ENCODE data around the gene LY86.

Gene LY86

GRCh38 chr6:6570929-6571671, 17.4 kb upstream of the LY86 start:
- no peak for DNase-seq

GRCh38 chr6:6575143-6575542, 13.4 kb upstream of the LY86 start:
- no peak for DNase-seq

DNA sequence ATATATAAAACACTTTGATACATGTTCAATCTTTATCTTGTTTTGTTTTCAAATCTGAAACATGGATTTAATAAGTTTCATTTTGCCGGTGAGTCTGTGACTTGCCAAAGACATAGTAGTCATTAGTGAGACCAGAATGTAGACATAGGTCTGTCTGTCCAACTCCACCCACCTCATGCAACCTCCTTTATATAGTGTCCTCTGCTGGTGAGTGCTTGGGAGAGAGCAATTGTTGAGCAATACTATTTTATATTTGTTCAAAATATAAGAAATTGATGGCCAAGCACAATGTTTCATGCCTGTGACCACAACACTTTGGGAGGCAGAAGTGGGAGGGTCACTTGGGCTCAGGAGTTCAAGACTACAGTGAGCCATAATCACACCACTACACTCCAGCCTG, 10.8 kb upstream of the LY86 start:
- peak; percentile 45 to 54 for DNase-seq

- DNase-seq: no peak
Measured at GRCh38 chr6:6579281-6579680, 9.2 kb upstream of the LY86 start.

DNA sequence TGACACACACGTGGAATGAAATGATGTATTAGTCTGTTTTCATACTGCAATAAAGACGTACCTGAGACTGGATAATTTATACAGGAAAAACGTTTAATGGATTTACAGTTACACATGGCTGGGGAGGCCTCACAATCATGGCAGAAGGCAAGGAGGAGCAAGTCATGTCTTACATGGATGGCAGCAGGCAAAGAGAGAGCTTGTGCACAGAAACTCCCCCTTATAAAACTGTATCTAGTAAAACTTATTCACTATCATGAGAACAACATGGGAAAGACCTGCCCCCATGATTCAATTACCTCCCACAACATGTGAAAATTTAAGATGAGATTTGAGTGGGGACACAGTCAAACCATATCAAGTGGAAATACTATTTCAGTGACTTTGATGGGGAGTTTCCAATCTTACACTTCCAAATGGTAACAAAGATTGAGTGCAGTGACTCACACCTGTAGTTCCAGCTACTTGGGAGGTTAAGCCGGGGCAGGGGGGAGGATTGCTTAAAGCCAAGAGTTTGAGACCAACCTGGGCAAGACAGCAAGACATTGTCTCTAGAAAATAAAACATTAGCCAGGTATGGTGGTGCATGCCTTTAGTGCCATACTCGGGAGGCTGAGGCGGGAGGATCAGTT, 8.2 kb upstream of the LY86 start:
- no peak for DNase-seq

DNA sequence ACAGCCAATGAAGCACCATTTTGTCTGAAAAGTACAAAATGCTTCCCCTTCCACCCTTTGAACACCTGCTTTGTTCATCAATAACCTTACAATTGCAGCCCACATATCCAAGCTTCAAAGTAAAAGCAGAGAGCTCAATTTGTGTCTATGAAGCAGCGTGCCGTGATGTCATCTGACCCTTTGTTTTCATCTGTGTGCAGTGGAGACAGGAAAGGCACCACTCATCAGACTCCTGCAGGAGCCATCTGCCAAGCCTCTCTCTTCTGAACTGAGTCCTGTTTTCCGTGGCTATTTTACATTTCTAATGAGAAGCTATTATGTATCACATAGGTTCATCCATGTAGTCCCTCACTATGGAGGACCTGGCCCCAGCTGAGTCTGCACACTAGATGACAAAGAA, 7.5 kb upstream of the LY86 start:
- no peak for DNase-seq

GRCh38 chr6:6582131-6582530, 6.4 kb upstream of the LY86 start:
- DNase-seq: no peak

DNA sequence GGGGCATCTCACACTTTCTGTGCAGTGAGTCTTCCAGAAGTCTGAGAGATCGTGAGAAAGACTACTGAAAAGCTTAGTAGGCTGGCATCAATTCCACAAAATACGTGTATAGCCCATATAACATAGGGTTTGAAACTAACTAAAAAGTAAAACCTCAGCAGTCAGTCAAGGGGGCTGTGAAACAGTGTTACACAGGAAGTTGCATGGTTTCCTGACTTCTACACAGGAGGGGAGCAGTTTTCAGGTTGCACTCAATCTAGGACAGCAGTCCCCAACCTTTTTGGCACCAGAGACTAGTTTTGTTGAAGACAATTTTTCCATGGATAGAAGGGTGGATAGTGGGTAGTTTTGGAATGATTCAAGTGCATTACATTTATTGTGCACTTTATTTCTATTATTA, 4.7 kb upstream of the LY86 start:
- no peak for DNase-seq

GRCh38 chr6:6584310-6585002, 4.1 kb upstream of the LY86 start:
- DNase-seq: no peak

DNA sequence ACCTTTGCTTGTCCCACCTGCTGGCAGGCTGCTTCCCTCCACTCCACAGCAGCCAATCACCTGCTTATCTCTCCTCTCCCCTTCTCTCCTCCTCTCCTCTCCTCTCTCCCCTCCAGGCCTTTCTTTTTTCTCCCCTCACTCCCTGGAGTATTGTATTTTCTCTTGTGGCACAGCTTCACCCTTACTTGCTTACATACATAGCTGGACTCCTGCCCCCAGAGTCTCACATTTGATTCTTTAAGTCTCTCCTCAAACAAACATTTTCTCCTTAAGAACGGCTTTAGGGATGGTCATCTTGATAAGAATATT, 3.6 kb upstream of the LY86 start:
- no peak for DNase-seq

DNA sequence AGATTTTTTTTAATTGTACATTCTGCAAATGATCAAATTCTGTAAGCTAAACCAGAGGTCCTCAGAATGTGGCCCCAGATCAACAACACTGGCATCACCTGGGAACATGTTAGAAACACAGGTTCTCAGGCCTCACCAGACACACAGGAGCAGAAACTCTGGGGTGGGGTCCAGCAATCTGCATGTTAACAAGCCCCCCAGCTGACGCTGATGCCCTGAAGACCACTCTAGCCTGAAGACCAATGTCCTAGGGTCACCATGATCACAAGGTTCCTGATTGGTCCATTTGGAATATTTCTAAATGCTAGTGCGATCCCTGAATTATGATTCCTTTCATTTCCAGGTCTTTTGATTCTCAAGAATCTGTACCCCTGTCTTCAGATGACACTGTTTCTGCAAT, 2.4 kb upstream of the LY86 start:
- DNase-seq: no peak

- DNase-seq: peak in 1 of 2 donors; percentile 65
Measured at GRCh38 chr6:6586671-6587526, 1.6 kb upstream of the LY86 start.

- no peak for DNase-seq
Measured at GRCh38 chr6:6587696-6588063, 840 bp upstream of the LY86 start.

DNA sequence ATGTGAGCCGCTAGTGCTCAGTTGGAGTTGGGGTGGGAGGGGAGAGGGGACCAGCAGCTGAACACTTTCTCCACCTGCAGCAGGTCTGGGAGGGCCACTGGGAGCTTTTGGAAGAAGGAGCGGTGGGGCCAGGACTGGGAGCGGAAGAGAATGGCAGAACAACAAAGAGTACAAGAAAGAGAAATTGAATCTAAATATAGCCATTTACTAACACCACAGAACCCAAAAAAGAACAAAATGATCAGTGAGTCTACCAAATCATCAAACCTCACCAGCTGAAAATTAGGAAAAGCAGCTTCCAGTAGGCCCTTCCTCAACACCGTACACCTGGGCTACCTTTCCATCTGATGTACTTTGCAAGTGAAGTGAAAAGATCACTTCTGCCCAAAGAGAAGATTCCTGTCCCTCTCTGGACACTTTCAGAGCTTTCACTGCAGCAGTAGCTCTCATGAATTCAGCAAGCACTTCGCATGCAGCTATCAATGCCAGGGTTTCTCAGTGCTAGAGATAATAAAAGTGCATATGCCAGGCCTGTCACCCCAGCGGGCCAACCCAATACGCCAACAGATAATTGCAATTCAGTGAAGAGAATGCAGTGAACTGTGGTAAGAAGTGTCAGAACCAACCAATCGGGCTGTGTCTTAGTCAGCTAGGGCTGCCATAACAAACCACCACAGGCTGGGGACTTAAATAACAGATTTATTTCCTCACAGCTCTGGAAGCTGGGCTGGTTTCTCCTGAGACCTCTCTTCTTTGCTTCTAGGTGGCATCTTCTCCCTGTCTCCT, 597 bp downstream of the LY86 start:
- no peak for DNase-seq

DNA sequence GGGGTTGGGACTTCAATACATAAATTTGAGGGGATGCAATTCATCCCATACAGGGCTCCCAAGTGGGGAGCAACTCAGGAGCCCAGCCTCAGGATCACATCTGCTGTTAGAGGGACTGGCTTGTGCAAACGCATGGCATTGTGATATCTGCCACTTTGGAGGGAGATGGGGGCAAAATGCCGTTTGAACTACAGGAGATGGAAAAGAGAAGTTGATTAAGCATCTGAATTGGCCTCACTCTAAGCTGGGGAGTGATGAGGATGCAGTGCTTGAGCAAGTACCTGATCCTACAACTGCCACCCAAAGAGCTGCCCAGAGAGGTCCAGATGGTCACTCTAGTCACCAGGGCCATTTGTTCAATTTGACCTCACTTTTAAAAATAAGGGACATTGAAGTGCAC, 2.0 kb downstream of the LY86 start:
- no peak for DNase-seq

DNA sequence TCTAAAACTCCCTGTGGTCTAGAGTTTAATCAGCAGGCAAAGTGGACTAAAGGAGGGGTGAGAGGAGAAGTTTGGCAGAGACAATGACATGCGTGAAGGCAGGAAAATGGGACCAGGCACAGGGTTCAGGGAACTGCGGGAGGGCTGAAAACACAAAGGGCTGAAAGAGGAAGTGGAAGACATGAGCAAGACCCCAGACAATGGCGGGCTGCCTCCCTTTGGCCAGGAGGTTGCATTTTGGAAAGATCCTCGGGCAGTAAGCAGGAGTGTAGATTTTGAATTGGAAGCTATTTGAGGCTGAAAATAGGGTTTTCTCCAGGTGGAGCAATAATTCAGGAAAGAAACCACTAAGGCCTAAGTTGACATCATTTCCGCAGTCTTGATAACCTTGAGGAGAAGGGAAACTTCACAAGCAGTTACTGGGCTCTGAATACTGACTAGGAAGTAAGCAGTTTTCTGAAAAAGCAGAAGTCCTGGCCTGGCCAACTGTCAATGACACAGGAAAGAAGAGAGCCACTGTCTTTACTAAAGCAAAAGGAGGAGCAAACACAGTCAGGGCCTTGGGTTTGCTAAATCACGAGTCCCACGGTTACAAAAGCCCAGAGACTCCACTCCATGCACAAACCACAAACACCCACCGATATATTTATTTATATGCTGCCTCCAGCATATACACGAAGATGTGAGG, 3.4 kb downstream of the LY86 start:
- DNase-seq: peak; percentile 94 to 100

DNA sequence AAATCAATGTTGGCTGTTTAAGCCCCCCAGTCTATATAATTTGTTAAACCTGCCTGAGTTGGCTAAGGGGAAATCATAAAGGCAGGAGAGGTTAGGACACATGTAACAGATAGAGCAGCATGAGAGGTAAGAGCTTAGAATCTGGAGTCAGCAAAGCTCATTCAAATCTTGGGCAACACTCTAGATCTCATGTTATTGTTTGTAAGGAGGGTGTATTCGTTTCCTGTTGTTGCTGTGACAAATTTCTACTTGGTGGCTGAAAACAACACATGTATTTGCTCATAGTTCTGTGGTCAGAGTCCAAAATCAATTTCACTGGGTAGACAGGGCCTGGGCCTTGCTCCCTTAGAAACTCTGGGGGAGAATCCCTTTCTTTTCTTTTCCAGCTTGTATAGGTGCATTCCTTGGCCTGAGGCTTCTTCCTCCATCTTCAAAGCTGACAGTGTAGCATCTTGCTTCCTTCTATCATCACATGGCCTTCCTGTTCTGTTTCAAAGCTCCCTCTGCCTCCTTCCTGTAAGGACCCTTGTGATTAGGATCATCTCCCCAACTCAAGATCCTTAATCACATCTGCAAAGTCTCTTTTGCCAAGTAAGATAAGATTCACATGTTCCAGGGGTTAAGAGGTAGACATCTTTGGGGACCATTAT, 4.4 kb downstream of the LY86 start:
- DNase-seq: peak; percentile 69 to 76

- no peak for DNase-seq
Measured at GRCh38 chr6:6593867-6594468, 5.4 kb downstream of the LY86 start.

GRCh38 chr6:6595025-6595424, 6.5 kb downstream of the LY86 start:
- DNase-seq: no peak

- no peak for DNase-seq
Measured at GRCh38 chr6:6595952-6596351, 7.4 kb downstream of the LY86 start.
